Hepatocyte (in vitro differentiated cells): ENCODE results near the gene CD4. TPM values are rescaled to one million over a fixed set of nuclear protein-coding genes. Genes with fewer than 3 reads are reported as not detected.

Experiments
- DNase-seq: peaks from one replicate; pipeline ENCODE4 v3.0.0-alpha.2; 2016; ENCODE audit warnings: low spot score
- H2AFZ ChIP-seq: fragments of 200-600 bp; sonication (generic); 2 replicates; pipeline ENCODE4 v1.6.0; 2016; ENCODE audit warnings: antibody characterized with exemption, mild to moderate bottlenecking
- H3K27ac ChIP-seq: fragments of 200-600 bp; sonication (generic); 2 replicates; pipeline ENCODE4 v1.5.1; 2016; ENCODE audit warnings: mild to moderate bottlenecking
- H3K27me3 ChIP-seq: fragments of 200-600 bp; sonication (generic); 2 replicates; pipeline ENCODE4 v1.6.1; 2016
- H3K36me3 ChIP-seq: fragments of 200-600 bp; sonication (generic); replicated peaks from 2 replicates; pipeline ENCODE4 v1.5.1; 2016; ENCODE audit warnings: low read depth; ENCODE audit not compliant: insufficient read depth
- H3K4me1 ChIP-seq: fragments of 200-600 bp; sonication (generic); 2 replicates; pipeline ENCODE4 v1.5.1; 2016; ENCODE audit warnings: mild to moderate bottlenecking, moderate library complexity; ENCODE audit not compliant: insufficient read depth
- H3K4me2 ChIP-seq: fragments of 200-600 bp; sonication (generic); 2 replicates; pipeline ENCODE4 v1.6.0; 2016
- H3K4me3 ChIP-seq: fragments of 200-600 bp; sonication (generic); 2 replicates; pipeline ENCODE4 v1.5.1; 2016; ENCODE audit warnings: mild to moderate bottlenecking
- H3K79me2 ChIP-seq: fragments of 200-600 bp; sonication (generic); 2 replicates; pipeline ENCODE4 v1.6.0; 2017; ENCODE audit warnings: mild to moderate bottlenecking
- H3K9me2 ChIP-seq: fragments of 200-600 bp; sonication (generic); replicated peaks from 2 replicates; pipeline ENCODE4 v1.6.0; 2017; ENCODE audit warnings: mild to moderate bottlenecking; ENCODE audit not compliant: insufficient read depth
- H3K9me3 ChIP-seq: fragments of 200-600 bp; sonication (generic); 2 replicates; pipeline ENCODE4 v1.5.1; 2016; ENCODE audit warnings: low read depth, mild to moderate bottlenecking
- H4K20me1 ChIP-seq: fragments of 200-600 bp; sonication (generic); 2 replicates; pipeline ENCODE4 v1.6.0; 2016; ENCODE audit warnings: mild to moderate bottlenecking; ENCODE audit not compliant: insufficient read depth, poor library complexity, severe bottlenecking
- CTCF ChIP-seq: fragments of 200-600 bp; sonication (generic); IDR thresholded peaks from 2 replicates; pipeline ENCODE4 v1.5.1; 2016; ENCODE audit warnings: antibody characterized with exemption, mild to moderate bottlenecking; ENCODE audit not compliant: poor library complexity
- EZH2 ChIP-seq: fragments of 200-600 bp; sonication (generic); IDR thresholded peaks from 2 replicates; pipeline ENCODE4 v1.6.1; 2016; ENCODE audit warnings: antibody characterized with exemption, mild to moderate bottlenecking, borderline replicate concordance
- EZH2phosphoT487 ChIP-seq: fragments of 200-600 bp; sonication (generic); IDR thresholded peaks from one replicate; pipeline ENCODE4 v1.6.1; 2018; ENCODE audit warnings: antibody characterized with exemption, mild to moderate bottlenecking, low read depth, moderate library complexity; ENCODE audit not compliant: unreplicated experiment, severe bottlenecking
- WGBS: methylation state at CpG from one replicate; pipeline ENCODE4 v1.1.6; 2016; ENCODE audit warnings: low lambda C conversion rate; ENCODE audit errors: missing lambda C conversion rate; 5-methylcytosine and 5-hydroxymethylcytosine counted together
- polyA plus RNA-seq: library from polyadenylated mRNA; unstranded; fragments of >200 nt; fragmentation: Nextera tagmentation; extraction: Ambion mirVana; gene quantifications from 2 replicates; pipeline ENCODE4 v1.2.1, GENCODE V29; 2016
- total RNA-seq: library from RNA; depleted of rRNA; stranded (reverse); fragments of >200 nt; gene quantifications from 2 replicates; pipeline ENCODE4 v1.2.3, GENCODE V29; 2014

The CD4 gene
- total and polyA plus RNA-seq, 2 experiments from 2014 or later = 2.7 to 6.4 TPM

- H3K9me3 ChIP-seq = no peaks in the 10 kb centered on the region
- DNase-seq = peak; percentile 93
- WGBS = 2% methylated on average over 46 of the region's 88 CpGs
- H3K4me1 ChIP-seq = peaks cover 41% of the 10 kb centered on the region
- H4K20me1 ChIP-seq = peaks cover 26% of the 10 kb centered on the region
- H3K36me3 ChIP-seq = no peaks in the 10 kb centered on the region
- TF ChIP-seq EZH2 (no peak), CTCF (peak; percentile 65), EZH2phosphoT487 (no peak)
- no peaks in the 10 kb centered on the region for H3K27me3 ChIP-seq
- no peaks in the 10 kb centered on the region for H3K9me2 ChIP-seq
- H3K79me2 ChIP-seq = peaks cover 32% of the 10 kb centered on the region
- H2AFZ ChIP-seq = peak overlapping the region; percentile 55
- peak overlapping the region; percentile 63 for H3K4me3 ChIP-seq
- H3K4me2 ChIP-seq = peak overlapping the region; percentile 95
- peak overlapping the region; percentile 86 for H3K27ac ChIP-seq
Observed at GRCh38 chr12:6766651-6767349, 22.5 kb upstream of the CD4 start.

GRCh38 chr12:6767353-6768319 lies 21.7 kb upstream of the CD4 start:
- Histone ChIP-seq H3K4me1 (peaks cover 41% of the 10 kb centered on the region), H3K79me2 (peaks cover 32% of the 10 kb centered on the region), H3K4me2 (peak overlapping the region; percentile 95), H3K9me2 (no peaks in the 10 kb centered on the region), H3K9me3 (no peaks in the 10 kb centered on the region), H4K20me1 (peaks cover 26% of the 10 kb centered on the region), H2AFZ (peak overlapping the region; percentile 55), H3K36me3 (no peaks in the 10 kb centered on the region), H3K27me3 (no peaks in the 10 kb centered on the region), H3K27ac (peak overlapping the region; percentile 86), H3K4me3 (peak overlapping the region; percentile 63)
- peak; percentile 55 for DNase-seq
- TF ChIP-seq EZH2phosphoT487 (no peak), CTCF (no peak), EZH2 (no peak)
- 3% methylated on average over 32 of the region's 44 CpGs for WGBS

GRCh38 chr12:6768437-6768914 lies 20.9 kb upstream of the CD4 start:
- no peaks in the 10 kb centered on the region for H3K27me3 ChIP-seq
- WGBS = 22% methylated on average over 6 of the region's 6 CpGs
- no peaks in the 10 kb centered on the region for H3K36me3 ChIP-seq
- no peak overlapping the region for H2AFZ ChIP-seq
- H3K27ac ChIP-seq = peak overlapping the region; percentile 86
- H3K79me2 ChIP-seq = peaks cover 32% of the 10 kb centered on the region
- peak overlapping the region; percentile 63 for H3K4me3 ChIP-seq
- peaks cover 26% of the 10 kb centered on the region for H4K20me1 ChIP-seq
- DNase-seq = no peak
- H3K9me2 ChIP-seq = no peaks in the 10 kb centered on the region
- H3K4me1 ChIP-seq = peaks cover 35% of the 10 kb centered on the region
- peak overlapping the region; percentile 95 for H3K4me2 ChIP-seq
- TF ChIP-seq EZH2phosphoT487 (no peak), CTCF (no peak), EZH2 (no peak)
- H3K9me3 ChIP-seq = no peaks in the 10 kb centered on the region
